ENCODE results near the gene TRIM15.
"Not testable (repeated sequence)": the region's sequence is repeated elsewhere in the genome, so short reads cannot be mapped to it uniquely, and the experiment has no call there.

Gene TRIM15

GRCh38 chr6:30195951-30196350 is 32.6 kb downstream of the TRIM15 start:
- in situ Hi-C loops (cut with MboI; ENCODE audit: low sequenced_read_pairs), result no loop called here

- in situ Hi-C loops (cut with MboI; ENCODE audit: low sequenced_read_pairs), result no loop called here
Observed at GRCh38 chr6:30196376-30196775, 33.0 kb downstream of the TRIM15 start.

- in situ Hi-C loops (cut with MboI; ENCODE audit: low sequenced_read_pairs), result no loop called here
Observed at GRCh38 chr6:30198166-30199084, 35.1 kb downstream of the TRIM15 start.

- in situ Hi-C loops (cut with MboI; ENCODE audit: low sequenced_read_pairs), result no loop called here
Observed at GRCh38 chr6:30200551-30201281, 37.4 kb downstream of the TRIM15 start.

GRCh38 chr6:30202366-30202765 is 39.0 kb downstream of the TRIM15 start:
- in situ Hi-C loops (cut with MboI; ENCODE audit: low sequenced_read_pairs), result no loop called here

GRCh38 chr6:30204116-30204515 is 40.8 kb downstream of the TRIM15 start:
- in situ Hi-C loops (cut with MboI; ENCODE audit: low sequenced_read_pairs), result no loop called here

GRCh38 chr6:30206152-30206551 is 42.8 kb downstream of the TRIM15 start:
- in situ Hi-C loops (cut with MboI; ENCODE audit: low sequenced_read_pairs), result no loop called here

GRCh38 chr6:30206799-30207618 is 43.7 kb downstream of the TRIM15 start:
- in situ Hi-C loops (cut with MboI; ENCODE audit: low sequenced_read_pairs), result no loop called here

- in situ Hi-C loops (cut with MboI; ENCODE audit: low sequenced_read_pairs), result no loop called here
Observed at GRCh38 chr6:30207619-30208295, 44.4 kb downstream of the TRIM15 start.

GRCh38 chr6:30211306-30211705 is 48.0 kb downstream of the TRIM15 start:
- in situ Hi-C loops (cut with MboI; ENCODE audit: low sequenced_read_pairs), result no loop called here

GRCh38 chr6:30211899-30212298 is 48.6 kb downstream of the TRIM15 start:
- in situ Hi-C loops (cut with MboI; ENCODE audit: low sequenced_read_pairs), result no loop called here

- in situ Hi-C loops (cut with MboI; ENCODE audit: low sequenced_read_pairs), result no loop called here
Observed at GRCh38 chr6:30212865-30213666, 49.7 kb downstream of the TRIM15 start, which contains the start of gene TRIM26. TSS of gene TRIM26 (minus strand) at chr6:30213406. CDS start at chr6:30199103, 14,303 bp downstream.

GRCh38 chr6:30213667-30213956 is 50.3 kb downstream of the TRIM15 start:
- in situ Hi-C loops (cut with MboI; ENCODE audit: low sequenced_read_pairs), result no loop called here

- in situ Hi-C loops (cut with MboI; ENCODE audit: low sequenced_read_pairs), result no loop called here
Observed at GRCh38 chr6:30213957-30214656, 50.8 kb downstream of the TRIM15 start.

GRCh38 chr6:30214657-30214982 is 51.3 kb downstream of the TRIM15 start:
- in situ Hi-C loops (cut with MboI; ENCODE audit: low sequenced_read_pairs), result no loop called here

GRCh38 chr6:30216096-30216495 is 52.8 kb downstream of the TRIM15 start:
- in situ Hi-C loops (cut with MboI; ENCODE audit: low sequenced_read_pairs), result no loop called here

GRCh38 chr6:30219244-30219643 is 55.9 kb downstream of the TRIM15 start:
- in situ Hi-C loops (cut with MboI; ENCODE audit: low sequenced_read_pairs), result no loop called here

GRCh38 chr6:30221395-30221794 is 58.0 kb downstream of the TRIM15 start:
- in situ Hi-C loops (cut with MboI; ENCODE audit: low sequenced_read_pairs), result not testable (repeated sequence)

GRCh38 chr6:30221956-30222355 is 58.6 kb downstream of the TRIM15 start:
- in situ Hi-C loops (cut with MboI; ENCODE audit: low sequenced_read_pairs), result not testable (repeated sequence)

Data from HL-60/S4 treated with phorbol 12-myristate 13-acetate at 8.2 ng/mL for 4 days and 3 days (cell line).